Measurements from ENCODE around the gene AADAC. TPM values are rescaled to one million over a fixed set of nuclear protein-coding genes. Genes with fewer than 3 reads are reported as not detected.

The AADAC gene
- total and polyA plus RNA-seq, 3 experiments from 2014 or later = not detected

- ChIA-PET POLR2A (no interaction called here), CTCF (no interaction called here)
- Mint-ChIP-seq H3K27ac (no peak overlapping the region), H3K4me3 (no peak overlapping the region), H3K4me1 (no peaks in the 10 kb centered on the region), H3K27me3 (peaks cover 2 to 22% of the 10 kb centered on the region in 2 donors), H3K36me3 (peaks cover 0 to 3% (median 2%) of the 10 kb centered on the region in 3 donors), H3K9me3 (peaks cover 0 to 3% (median 0%) of the 10 kb centered on the region in 5 donors)
- DNase-seq = no peak
- Histone ChIP-seq H3K36me3 (ENCODE audit: insufficient read depth, low read length) (no peaks in the 10 kb centered on the region), H3K4me1 (ENCODE audit: insufficient read depth, low read length) (no peaks in the 10 kb centered on the region), H3K9me3 (ENCODE audit: low read length) (no peaks in the 10 kb centered on the region), H3K27me3 (ENCODE audit: insufficient read depth, low read length, poor library complexity, severe bottlenecking) (no peaks in the 10 kb centered on the region), H3K27ac (ENCODE audit: low read depth, low read length) (no peak overlapping the region), H3K4me3 (ENCODE audit: low read length) (no peak overlapping the region)
Measured at GRCh38 chr3:151774235-151774634, 39.7 kb upstream of the AADAC start.

GRCh38 chr3:151774910-151775309 is 39.0 kb upstream of the AADAC start:
- Mint-ChIP-seq H3K27me3 (peaks cover 2 to 25% of the 10 kb centered on the region in 2 donors), H3K4me1 (no peaks in the 10 kb centered on the region), H3K36me3 (peaks cover 0 to 3% (median 2%) of the 10 kb centered on the region in 3 donors), H3K4me3 (no peak overlapping the region), H3K27ac (no peak overlapping the region), H3K9me3 (peaks cover 0 to 3% (median 0%) of the 10 kb centered on the region in 5 donors)
- Histone ChIP-seq H3K9me3 (ENCODE audit: low read length) (no peaks in the 10 kb centered on the region), H3K27me3 (ENCODE audit: insufficient read depth, low read length, poor library complexity, severe bottlenecking) (no peaks in the 10 kb centered on the region), H3K4me1 (ENCODE audit: insufficient read depth, low read length) (no peaks in the 10 kb centered on the region), H3K4me3 (ENCODE audit: low read length) (no peak overlapping the region), H3K27ac (ENCODE audit: low read depth, low read length) (no peak overlapping the region), H3K36me3 (ENCODE audit: insufficient read depth, low read length) (no peaks in the 10 kb centered on the region)
- ChIA-PET POLR2A (no interaction called here), CTCF (no interaction called here)
- DNase-seq = no peak

GRCh38 chr3:151775314-151776258 is 38.3 kb upstream of the AADAC start:
- H3K9me3 ChIP-seq (ENCODE audit: low read length) = no peaks in the 10 kb centered on the region
- no peak overlapping the region for H3K4me3 ChIP-seq (ENCODE audit: low read length)
- H3K4me1 Mint-ChIP-seq = no peaks in the 10 kb centered on the region
- peaks cover 0 to 3% (median 2%) of the 10 kb centered on the region in 3 donors for H3K36me3 Mint-ChIP-seq
- DNase-seq = no peak
- H3K36me3 ChIP-seq (ENCODE audit: insufficient read depth, low read length) = no peaks in the 10 kb centered on the region
- no peak overlapping the region for H3K27ac ChIP-seq (ENCODE audit: low read depth, low read length)
- no peak overlapping the region for H3K27ac Mint-ChIP-seq
- H3K27me3 Mint-ChIP-seq = peaks cover 2 to 21% of the 10 kb centered on the region in 2 donors
- no peak overlapping the region for H3K4me3 Mint-ChIP-seq
- CTCF ChIA-PET = no interaction called here
- POLR2A ChIA-PET = no interaction called here
- no peaks in the 10 kb centered on the region for H3K27me3 ChIP-seq (ENCODE audit: insufficient read depth, low read length, poor library complexity, severe bottlenecking)
- H3K9me3 Mint-ChIP-seq = no peaks in the 10 kb centered on the region
- no peaks in the 10 kb centered on the region for H3K4me1 ChIP-seq (ENCODE audit: insufficient read depth, low read length)

- DNase-seq = no peak
- ChIA-PET POLR2A (no interaction called here), CTCF (no interaction called here)
- Histone ChIP-seq H3K27ac (ENCODE audit: low read depth, low read length) (no peak overlapping the region), H3K27me3 (ENCODE audit: insufficient read depth, low read length, poor library complexity, severe bottlenecking) (no peaks in the 10 kb centered on the region), H3K9me3 (ENCODE audit: low read length) (no peaks in the 10 kb centered on the region), H3K4me3 (ENCODE audit: low read length) (no peak overlapping the region), H3K36me3 (ENCODE audit: insufficient read depth, low read length) (no peaks in the 10 kb centered on the region), H3K4me1 (ENCODE audit: insufficient read depth, low read length) (no peaks in the 10 kb centered on the region)
- Mint-ChIP-seq H3K4me1 (no peaks in the 10 kb centered on the region), H3K27me3 (peaks cover 2 to 25% of the 10 kb centered on the region in 2 donors), H3K36me3 (peaks cover 0 to 3% (median 2%) of the 10 kb centered on the region in 3 donors), H3K4me3 (no peak overlapping the region), H3K9me3 (no peaks in the 10 kb centered on the region), H3K27ac (no peak overlapping the region)
Measured at GRCh38 chr3:151776259-151776740, 37.6 kb upstream of the AADAC start.

- POLR2A ChIA-PET = no interaction called here
Measured at GRCh38 chr3:151777880-151778279, 36.0 kb upstream of the AADAC start.

GRCh38 chr3:151787626-151788025 is 26.3 kb upstream of the AADAC start:
- no peak overlapping the region for H3K4me3 ChIP-seq (ENCODE audit: low read length)
- POLR2A ChIA-PET = no interaction called here
- no peak for DNase-seq
- no peaks in the 10 kb centered on the region for H3K4me1 ChIP-seq (ENCODE audit: insufficient read depth, low read length)
- no peaks in the 10 kb centered on the region for H3K9me3 ChIP-seq (ENCODE audit: low read length)
- no peak overlapping the region for H3K27ac ChIP-seq (ENCODE audit: low read depth, low read length)
- H3K9me3 Mint-ChIP-seq = no peaks in the 10 kb centered on the region
- H3K27me3 ChIP-seq (ENCODE audit: insufficient read depth, low read length, poor library complexity, severe bottlenecking) = no peaks in the 10 kb centered on the region
- CTCF ChIA-PET = no interaction called here
- no peak overlapping the region for H3K4me3 Mint-ChIP-seq
- peaks cover 0 to 7% of the 10 kb centered on the region in 2 donors for H3K27me3 Mint-ChIP-seq
- H3K36me3 ChIP-seq (ENCODE audit: insufficient read depth, low read length) = no peaks in the 10 kb centered on the region
- no peak overlapping the region for H3K27ac Mint-ChIP-seq
- no peaks in the 10 kb centered on the region for H3K36me3 Mint-ChIP-seq
- no peaks in the 10 kb centered on the region for H3K4me1 Mint-ChIP-seq

More at GRCh38 chr3:151777880-151778279, 36.0 kb upstream of the AADAC start:
- H3K9me3 Mint-ChIP-seq = no peaks in the 10 kb centered on the region
- H3K27me3 Mint-ChIP-seq = peaks cover 2 to 25% of the 10 kb centered on the region in 2 donors
- H3K4me3 Mint-ChIP-seq = no peak overlapping the region
- H3K4me1 ChIP-seq (ENCODE audit: insufficient read depth, low read length) = no peaks in the 10 kb centered on the region
- no peaks in the 10 kb centered on the region for H3K4me1 Mint-ChIP-seq
- CTCF ChIA-PET = no interaction called here
- no peak overlapping the region for H3K4me3 ChIP-seq (ENCODE audit: low read length)
- no peak for DNase-seq
- no peak overlapping the region for H3K27ac Mint-ChIP-seq
- H3K36me3 ChIP-seq (ENCODE audit: insufficient read depth, low read length) = no peaks in the 10 kb centered on the region
- H3K27me3 ChIP-seq (ENCODE audit: insufficient read depth, low read length, poor library complexity, severe bottlenecking) = no peaks in the 10 kb centered on the region
- peaks cover 0 to 2% (median 2%) of the 10 kb centered on the region in 3 donors for H3K36me3 Mint-ChIP-seq
- H3K9me3 ChIP-seq (ENCODE audit: low read length) = no peaks in the 10 kb centered on the region
- H3K27ac ChIP-seq (ENCODE audit: low read depth, low read length) = no peak overlapping the region

GRCh38 chr3:151788401-151788800 is 25.5 kb upstream of the AADAC start:
- no peaks in the 10 kb centered on the region for H3K9me3 Mint-ChIP-seq
- DNase-seq = no peak
- H3K36me3 Mint-ChIP-seq = no peaks in the 10 kb centered on the region
- no peak overlapping the region for H3K4me3 ChIP-seq (ENCODE audit: low read length)
- peaks cover 0 to 7% of the 10 kb centered on the region in 2 donors for H3K27me3 Mint-ChIP-seq
- no peaks in the 10 kb centered on the region for H3K36me3 ChIP-seq (ENCODE audit: insufficient read depth, low read length)
- no peaks in the 10 kb centered on the region for H3K27me3 ChIP-seq (ENCODE audit: insufficient read depth, low read length, poor library complexity, severe bottlenecking)
- H3K9me3 ChIP-seq (ENCODE audit: low read length) = no peaks in the 10 kb centered on the region
- no peak overlapping the region for H3K27ac ChIP-seq (ENCODE audit: low read depth, low read length)
- CTCF ChIA-PET = no interaction called here
- POLR2A ChIA-PET = no interaction called here
- no peak overlapping the region for H3K27ac Mint-ChIP-seq
- no peaks in the 10 kb centered on the region for H3K4me1 Mint-ChIP-seq
- no peaks in the 10 kb centered on the region for H3K4me1 ChIP-seq (ENCODE audit: insufficient read depth, low read length)
- H3K4me3 Mint-ChIP-seq = no peak overlapping the region

GRCh38 chr3:151789853-151790463 is 24.0 kb upstream of the AADAC start:
- POLR2A ChIA-PET = no interaction called here
- no peaks in the 10 kb centered on the region for H3K4me1 ChIP-seq (ENCODE audit: insufficient read depth, low read length)
- CTCF ChIA-PET = interaction anchor here (1.5 kb wide), 1 partner anchor 12 kb away, joined by 3 read pairs; no protein-coding TSS in a partner anchor
- no peaks in the 10 kb centered on the region for H3K27me3 ChIP-seq (ENCODE audit: insufficient read depth, low read length, poor library complexity, severe bottlenecking)
- H3K9me3 ChIP-seq (ENCODE audit: low read length) = no peaks in the 10 kb centered on the region
- H3K4me3 ChIP-seq (ENCODE audit: low read length) = no peak overlapping the region
- no peak overlapping the region for H3K27ac ChIP-seq (ENCODE audit: low read depth, low read length)
- no peak overlapping the region for H3K4me3 Mint-ChIP-seq
- peaks cover 0 to 12% of the 10 kb centered on the region in 2 donors for H3K27me3 Mint-ChIP-seq
- no peak for DNase-seq
- no peak overlapping the region for H3K27ac Mint-ChIP-seq
- no peaks in the 10 kb centered on the region for H3K4me1 Mint-ChIP-seq
- H3K36me3 Mint-ChIP-seq = no peaks in the 10 kb centered on the region
- no peaks in the 10 kb centered on the region for H3K9me3 Mint-ChIP-seq
- no peaks in the 10 kb centered on the region for H3K36me3 ChIP-seq (ENCODE audit: insufficient read depth, low read length)
